HEK293T (cell line): ENCODE data around the gene PANK4.

Experiments
- BHLHE40 ChIP-seq: fragments of 450-650 bp; IDR thresholded peaks from 2 replicates; pipeline ENCODE4 v1.6.1; 2016; ENCODE audit warnings: mild to moderate bottlenecking, moderate library complexity, borderline replicate concordance
- CTBP1 ChIP-seq: fragments of 450-650 bp; IDR thresholded peaks from 2 replicates; pipeline ENCODE4 v1.6.1; 2016; ENCODE audit warnings: borderline replicate concordance
- ELF4 ChIP-seq: fragments of 450-650 bp; IDR thresholded peaks from 2 replicates; pipeline ENCODE4 v1.6.1; 2017; ENCODE audit warnings: antibody characterized with exemption
- FOXA1 ChIP-seq: fragments of 450-650 bp; IDR thresholded peaks from 2 replicates; pipeline ENCODE4 v1.6.1; 2016; ENCODE audit warnings: mild to moderate bottlenecking
- FOXK2 ChIP-seq: fragments of 450-650 bp; IDR thresholded peaks from 2 replicates; pipeline ENCODE4 v1.6.1; 2016; ENCODE audit warnings: mild to moderate bottlenecking
- HDGF ChIP-seq: fragments of 450-650 bp; IDR thresholded peaks from 2 replicates; pipeline ENCODE4 v1.6.1; 2017; ENCODE audit warnings: antibody characterized with exemption, borderline replicate concordance
- L3MBTL2 ChIP-seq: fragments of 450-650 bp; conservative IDR thresholded peaks from 2 replicates; pipeline ENCODE4 v1.6.1; 2016; ENCODE audit warnings: mild to moderate bottlenecking
- LEF1 ChIP-seq: fragments of 450-650 bp; IDR thresholded peaks from 2 replicates; pipeline ENCODE4 v1.6.1; 2017; ENCODE audit warnings: mild to moderate bottlenecking, borderline replicate concordance
- NFRKB ChIP-seq: fragments of 450-650 bp; IDR thresholded peaks from 2 replicates; pipeline ENCODE4 v1.6.1; 2016; ENCODE audit warnings: mild to moderate bottlenecking, moderate library complexity
- SP1 ChIP-seq: fragments of 450-650 bp; IDR thresholded peaks from 2 replicates; pipeline ENCODE4 v1.6.1; 2017

- TF ChIP-seq LEF1 (no peak), BHLHE40 (no peak), CTBP1 (no peak), HDGF (no peak), SP1 (no peak), ELF4 (no peak), L3MBTL2 (no peak), FOXK2 (no peak), FOXA1 (no peak), NFRKB (no peak)
Observed at GRCh38 chr1:2558420-2558819, 32.0 kb upstream of the PANK4 start.
